C4-2B (cell line): Measurements from ENCODE around the gene NDC1.

Experiments
- H3K27ac ChIP-seq: fragments of 450-650 bp; 2 replicates; pipeline ENCODE4 v1.5.1; 2017
- ZFX ChIP-seq: fragments of 450-650 bp; IDR thresholded peaks from 2 replicates; pipeline ENCODE4 v1.6.1; 2017
- TF ChIP-seq, protein P1 (sequence below): fragments of 450-650 bp; conservative IDR thresholded peaks from 2 replicates; pipeline ENCODE4 v1.5.1; 2017; ENCODE audit warnings: mild to moderate bottlenecking

The NDC1 gene

GRCh38 chr1:53730224-53730865 is 107.8 kb downstream of the NDC1 start:
- TF ChIP-seq, protein P1, sequence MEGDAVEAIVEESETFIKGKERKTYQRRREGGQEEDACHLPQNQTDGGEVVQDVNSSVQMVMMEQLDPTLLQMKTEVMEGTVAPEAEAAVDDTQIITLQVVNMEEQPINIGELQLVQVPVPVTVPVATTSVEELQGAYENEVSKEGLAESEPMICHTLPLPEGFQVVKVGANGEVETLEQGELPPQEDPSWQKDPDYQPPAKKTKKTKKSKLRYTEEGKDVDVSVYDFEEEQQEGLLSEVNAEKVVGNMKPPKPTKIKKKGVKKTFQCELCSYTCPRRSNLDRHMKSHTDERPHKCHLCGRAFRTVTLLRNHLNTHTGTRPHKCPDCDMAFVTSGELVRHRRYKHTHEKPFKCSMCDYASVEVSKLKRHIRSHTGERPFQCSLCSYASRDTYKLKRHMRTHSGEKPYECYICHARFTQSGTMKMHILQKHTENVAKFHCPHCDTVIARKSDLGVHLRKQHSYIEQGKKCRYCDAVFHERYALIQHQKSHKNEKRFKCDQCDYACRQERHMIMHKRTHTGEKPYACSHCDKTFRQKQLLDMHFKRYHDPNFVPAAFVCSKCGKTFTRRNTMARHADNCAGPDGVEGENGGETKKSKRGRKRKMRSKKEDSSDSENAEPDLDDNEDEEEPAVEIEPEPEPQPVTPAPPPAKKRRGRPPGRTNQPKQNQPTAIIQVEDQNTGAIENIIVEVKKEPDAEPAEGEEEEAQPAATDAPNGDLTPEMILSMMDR, result no peak
- no peak for TF ChIP-seq ZFX
- H3K27ac ChIP-seq, result no peak overlapping the region

GRCh38 chr1:53729456-53730223 is 108.5 kb downstream of the NDC1 start:
- TF ChIP-seq, protein P1, result no peak
- TF ChIP-seq ZFX, result no peak
- no peak overlapping the region for H3K27ac ChIP-seq

- no peak overlapping the region for H3K27ac ChIP-seq
- no peak for TF ChIP-seq ZFX
- TF ChIP-seq, protein P1, result no peak
Observed at GRCh38 chr1:53728702-53729455, 109.2 kb downstream of the NDC1 start.

DNA sequence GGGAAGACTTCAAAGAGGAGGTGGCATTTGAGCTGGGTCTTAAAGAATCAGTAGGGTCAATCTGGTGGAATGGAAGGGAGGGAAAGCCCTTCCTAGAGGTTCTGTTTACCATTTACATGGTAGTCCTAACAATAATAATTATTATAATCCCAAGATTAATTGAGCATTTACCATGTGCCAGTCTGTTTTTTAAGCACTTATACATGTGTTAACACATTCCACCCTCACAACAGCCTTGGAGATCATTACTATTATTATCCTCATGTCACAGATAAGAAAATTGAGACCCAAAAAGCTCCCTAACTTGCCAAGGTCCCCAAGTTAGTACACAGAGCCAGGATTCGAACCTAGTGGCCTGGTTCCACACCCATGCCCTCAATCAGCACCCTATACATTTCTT is 109.9 kb downstream of the NDC1 start:
- no peak overlapping the region for H3K27ac ChIP-seq
- TF ChIP-seq, protein P1, result no peak
- TF ChIP-seq ZFX, result no peak

DNA sequence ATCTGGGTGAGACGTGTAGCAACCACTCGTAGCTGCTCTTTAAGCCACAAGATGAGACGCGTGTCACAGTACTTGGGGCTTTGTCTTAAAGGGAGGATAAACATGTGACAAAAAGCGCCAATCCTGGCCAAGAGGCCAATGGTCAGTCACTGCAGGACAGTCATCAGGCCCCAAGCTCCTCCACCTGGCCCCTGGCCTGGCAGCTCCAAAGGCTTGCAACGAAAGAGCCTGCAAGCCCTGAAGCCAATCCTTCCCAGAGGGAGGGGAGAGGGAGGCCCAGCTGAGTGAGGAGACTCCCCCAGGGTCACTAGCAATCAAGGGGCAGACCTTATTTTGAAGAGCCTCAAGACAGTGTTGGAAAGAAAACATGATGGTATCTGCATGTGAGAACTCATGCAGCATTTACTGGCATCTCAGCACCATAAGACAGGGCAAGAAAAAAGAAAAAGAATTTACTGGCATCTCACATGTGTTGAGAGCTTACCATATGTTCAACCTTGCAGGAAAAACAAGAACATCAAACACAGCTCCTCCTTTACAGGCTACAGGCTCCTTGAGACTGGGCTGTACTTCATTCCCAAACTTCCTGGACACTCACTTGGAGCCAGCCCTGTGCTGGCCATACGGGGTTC is 110.5 kb downstream of the NDC1 start:
- no peak overlapping the region for H3K27ac ChIP-seq
- no peak for TF ChIP-seq ZFX
- TF ChIP-seq, protein P1, result no peak

GRCh38 chr1:53726009-53726600 is 112.0 kb downstream of the NDC1 start:
- H3K27ac ChIP-seq, result no peak overlapping the region
- no peak for TF ChIP-seq ZFX
- TF ChIP-seq, protein P1, result no peak
